ENCODE data around the gene MYO1E.

MYO1E gene

GRCh38 chr15:59258317-59258716 lies 114.4 kb downstream of the MYO1E start:
- no peak for DNase-seq

- no peak for DNase-seq
Measured at GRCh38 chr15:59257140-59257539, 115.5 kb downstream of the MYO1E start.

GRCh38 chr15:59256482-59256881 lies 116.2 kb downstream of the MYO1E start:
- DNase-seq, result no peak

- DNase-seq, result no peak
Measured at GRCh38 chr15:59255680-59256336, 116.9 kb downstream of the MYO1E start.

- DNase-seq, result no peak
Measured at GRCh38 chr15:59252137-59252536, 120.5 kb downstream of the MYO1E start.

- DNase-seq, result no peak
Measured at GRCh38 chr15:59251001-59251845, 121.4 kb downstream of the MYO1E start.

GRCh38 chr15:59250249-59250648 lies 122.4 kb downstream of the MYO1E start:
- no peak for DNase-seq

- DNase-seq, result no peak
Measured at GRCh38 chr15:59249816-59250215, 122.9 kb downstream of the MYO1E start.

- DNase-seq, result peak; percentile 16
Measured at GRCh38 chr15:59247364-59247763, 125.3 kb downstream of the MYO1E start.

GRCh38 chr15:59245559-59245958 lies 127.1 kb downstream of the MYO1E start:
- DNase-seq, result no peak

GRCh38 chr15:59244337-59244736 lies 128.3 kb downstream of the MYO1E start:
- DNase-seq, result no peak

- DNase-seq, result no peak
Measured at GRCh38 chr15:59243622-59244021, 129.0 kb downstream of the MYO1E start.

- no peak for DNase-seq
Measured at GRCh38 chr15:59242649-59243048, 130.0 kb downstream of the MYO1E start.

GRCh38 chr15:59240036-59240435 lies 132.6 kb downstream of the MYO1E start:
- DNase-seq, result no peak

- DNase-seq, result no peak
Measured at GRCh38 chr15:59237924-59238331, 134.7 kb downstream of the MYO1E start.

- no peak for DNase-seq
Measured at GRCh38 chr15:59237119-59237855, 135.4 kb downstream of the MYO1E start.

- no peak for DNase-seq
Measured at GRCh38 chr15:59236394-59236793, 136.3 kb downstream of the MYO1E start.

- DNase-seq, result no peak
Measured at GRCh38 chr15:59232476-59232875, 140.2 kb downstream of the MYO1E start.

- DNase-seq, result no peak
Measured at GRCh38 chr15:59230531-59231055, 142.1 kb downstream of the MYO1E start.

GRCh38 chr15:59229453-59229852 lies 143.2 kb downstream of the MYO1E start:
- DNase-seq, result no peak

- DNase-seq, result no peak
Measured at GRCh38 chr15:59229015-59229414, 143.7 kb downstream of the MYO1E start.

GRCh38 chr15:59227021-59227420 lies 145.7 kb downstream of the MYO1E start:
- DNase-seq, result no peak

GRCh38 chr15:59224474-59224873 lies 148.2 kb downstream of the MYO1E start:
- DNase-seq, result no peak
